ENCODE data around the gene ATAD3A.

GRCh38 chr1:1462318-1462966 lies 49.5 kb upstream of the ATAD3A start:
- TF ChIP-seq CTCF (IDR thresholded peaks at IDR 0.05): no peak
- TF ChIP-seq POLR2A (IDR thresholded peaks at IDR 0.05; ENCODE audit: low read depth): no peak
- no peak for TF ChIP-seq POLR2AphosphoS5 (IDR thresholded peaks at IDR 0.05)

Data from esophagus muscularis mucosa (tissue), 3 donors.